Stimulated activated naive CD8-positive, alpha-beta T cell treated with anti-CD3 and anti-CD28 coated beads, Interleukin-15, Interleukin-2, amounts not matched to agents 100 U/mL and 50 U/mL, for 24 hours (primary cell): ENCODE measurements around the gene KIF23.
A peak's percentile ranks its signal among the peaks of the same experiment; 100 is the strongest.

Experiments
- ATAC-seq: fragments of 150-1000 bp; cut with Tn5 transposase; one replicate; pipeline ENCODE4 v1.10.0; 2021
- DNase-seq: peaks from one replicate; pipeline ENCODE4 v3.0.0; 2021

Gene KIF23

GRCh38 chr15:69491038-69491505 lies 76.9 kb downstream of the KIF23 start:
- no peak for DNase-seq
- ATAC-seq, result no peak

- DNase-seq, result no peak
Observed at GRCh38 chr15:69493406-69493805, 79.3 kb downstream of the KIF23 start.

GRCh38 chr15:69496001-69496400 lies 81.9 kb downstream of the KIF23 start:
- no peak for DNase-seq
- no peak for ATAC-seq

More at GRCh38 chr15:69493406-69493805, 79.3 kb downstream of the KIF23 start:
- no peak for ATAC-seq

GRCh38 chr15:69497076-69497475 lies 82.9 kb downstream of the KIF23 start:
- DNase-seq, result no peak
- ATAC-seq, result peak; percentile 73

- DNase-seq (no peak), ATAC-seq (peak; percentile 59)
Observed at GRCh38 chr15:69497667-69498066, 83.5 kb downstream of the KIF23 start.
